Panc1 (cell line): ENCODE measurements around the gene ECI1. TPM values are rescaled to one million over a fixed set of nuclear protein-coding genes. Genes with fewer than 3 reads are reported as not detected.

Experiments used
- ATAC-seq: fragments of 200-7000 bp; cut with Tn5 transposase; 2 replicates; pipeline ENCODE4 v1.9.1; 2020; ENCODE audit warnings: mild to moderate bottlenecking, moderate library complexity
- BruUV-seq: library from RNA; stranded (reverse); fragments of 400-500 nt; replicated peaks from 2 replicates; lab custom pipeline; 2021; lab: Mats Ljungman, UMichigan
- CTCF ChIA-PET: fragments of 300-600 bp; sonication (Branson Sonifier 250); formaldehyde crosslinking; loops from one replicate; lab custom pipeline; 2022; ENCODE audit warnings: antibody characterized with exemption; lab: Charles Lee
- POLR2A ChIA-PET: fragments of 300-600 bp; sonication (Branson Sonifier 250); formaldehyde crosslinking; loops from one replicate; lab custom pipeline; 2022; ENCODE audit warnings: antibody characterized with exemption; lab: Charles Lee
- DNase-seq: peaks from one replicate; pipeline ENCODE4 v3.0.0-alpha.2; 2010; ENCODE audit warnings: low read depth, low spot score
- H3K27ac ChIP-seq: 2 replicates; pipeline ENCODE4 v1.5.1; 2011; ENCODE audit warnings: mild to moderate bottlenecking, low read length, inconsistent platforms
- H3K27me3 ChIP-seq: fragments of 200-500 bp; sonication (Bioruptor generic); 2 replicates; pipeline ENCODE4 v1.6.0; 2014; ENCODE audit warnings: low read length, inconsistent platforms; ENCODE audit not compliant: control insufficient read depth, insufficient read depth
- H3K36me3 ChIP-seq: fragments of 200-500 bp; sonication (Bioruptor generic); 2 replicates; pipeline ENCODE4 v1.5.1; 2014; ENCODE audit warnings: inconsistent platforms, mild to moderate bottlenecking, low read length, moderate library complexity; ENCODE audit not compliant: control insufficient read depth, insufficient read depth
- H3K4me1 ChIP-seq: 2 replicates; pipeline ENCODE4 v1.5.1; 2011; ENCODE audit warnings: inconsistent platforms, mild to moderate bottlenecking, low read length, moderate library complexity; ENCODE audit not compliant: control insufficient read depth, insufficient read depth
- H3K4me3 ChIP-seq, 2 experiments: 2 replicates each; pipeline ENCODE4 v1.5.1; 2011 to 2012; ENCODE audit warnings: low read depth in 2 of 2, low read length in 2 of 2, mild to moderate bottlenecking in 2 of 2, inconsistent platforms in 1 of 2, moderate library complexity in 1 of 2
- H3K9me3 ChIP-seq: fragments of 200-500 bp; sonication (Bioruptor generic); 2 replicates; pipeline ENCODE4 v1.5.1; 2014; ENCODE audit warnings: low read depth, mild to moderate bottlenecking, inconsistent platforms, low read length, moderate library complexity; ENCODE audit not compliant: control insufficient read depth, insufficient read depth
- POLR2AphosphoS5 ChIP-seq: IDR thresholded peaks from 2 replicates; pipeline ENCODE4 v1.6.1; 2012; ENCODE audit warnings: mild to moderate bottlenecking, low read depth, low read length, moderate library complexity
- SIN3A ChIP-seq: IDR thresholded peaks from 2 replicates; pipeline ENCODE4 v1.6.1; 2012; ENCODE audit warnings: low read depth, mild to moderate bottlenecking, low read length, moderate library complexity, borderline replicate concordance; ENCODE audit not compliant: insufficient read depth
- TCF7L2 ChIP-seq: IDR thresholded peaks from 2 replicates; pipeline ENCODE4 v1.6.1; 2011; ENCODE audit warnings: mild to moderate bottlenecking, low read depth, low read length, inconsistent platforms
- in situ Hi-C: cut with HindIII; loops from 2 replicates; pipeline ENCODE4 v1.10.0; 2016; ENCODE audit warnings: low sequenced_read_pairs, low pct_unique_long_range_greater_than_20kb
- intact Hi-C: fragments of 100-400 bp; cut with micrococcal nuclease; formaldehyde crosslinking; loops from one replicate; pipeline ENCODE4 v1.10.0; 2022; ENCODE audit not compliant: unreplicated experiment
- total RNA-seq: library from RNA; stranded (reverse); gene quantifications from one replicate; pipeline ENCODE4 v1.2.1, GENCODE V29; 2021; ENCODE audit not compliant: unreplicated experiment
- TF ChIP-seq, protein P1 (sequence below): fragments of 450-650 bp; IDR thresholded peaks from 2 replicates; pipeline ENCODE4 v1.5.1; 2017; ENCODE audit warnings: mild to moderate bottlenecking
- TF ChIP-seq, protein P2 (sequence below), 2 experiments: IDR thresholded peaks; 2 replicates each; pipeline ENCODE4 v1.6.1; 2011 to 2012; ENCODE audit warnings: low read depth in 2 of 2, control low read depth in 1 of 2, low read length in 1 of 2, mild to moderate bottlenecking in 1 of 2, moderate library complexity in 1 of 2; ENCODE audit not compliant: insufficient read depth in 1 of 2

Gene ECI1
- total RNA-seq, 1 experiment from 2014 or later: 117 TPM

DNA sequence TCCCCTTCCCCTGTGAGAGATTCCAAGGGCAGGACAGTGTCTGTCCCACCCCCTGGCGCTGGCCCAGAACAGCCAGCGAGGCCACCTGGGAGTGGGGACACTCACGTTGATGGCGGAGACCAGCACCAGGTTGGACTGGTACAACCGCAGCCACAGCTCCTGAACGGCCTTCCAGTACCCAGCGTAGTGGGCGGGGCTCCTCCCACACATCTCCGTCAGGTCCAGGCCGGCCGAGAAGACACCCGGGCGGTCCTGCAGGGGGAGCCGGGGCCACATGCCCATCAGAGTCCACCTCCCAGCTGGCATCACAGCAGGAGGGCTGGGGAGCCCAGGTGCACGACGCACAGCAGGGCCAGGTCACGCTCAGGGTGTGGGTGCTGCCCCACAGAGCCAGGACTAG, 7.1 kb downstream of the ECI1 start:
- CTCF ChIA-PET: no interaction called here
- TF ChIP-seq, protein P1, sequence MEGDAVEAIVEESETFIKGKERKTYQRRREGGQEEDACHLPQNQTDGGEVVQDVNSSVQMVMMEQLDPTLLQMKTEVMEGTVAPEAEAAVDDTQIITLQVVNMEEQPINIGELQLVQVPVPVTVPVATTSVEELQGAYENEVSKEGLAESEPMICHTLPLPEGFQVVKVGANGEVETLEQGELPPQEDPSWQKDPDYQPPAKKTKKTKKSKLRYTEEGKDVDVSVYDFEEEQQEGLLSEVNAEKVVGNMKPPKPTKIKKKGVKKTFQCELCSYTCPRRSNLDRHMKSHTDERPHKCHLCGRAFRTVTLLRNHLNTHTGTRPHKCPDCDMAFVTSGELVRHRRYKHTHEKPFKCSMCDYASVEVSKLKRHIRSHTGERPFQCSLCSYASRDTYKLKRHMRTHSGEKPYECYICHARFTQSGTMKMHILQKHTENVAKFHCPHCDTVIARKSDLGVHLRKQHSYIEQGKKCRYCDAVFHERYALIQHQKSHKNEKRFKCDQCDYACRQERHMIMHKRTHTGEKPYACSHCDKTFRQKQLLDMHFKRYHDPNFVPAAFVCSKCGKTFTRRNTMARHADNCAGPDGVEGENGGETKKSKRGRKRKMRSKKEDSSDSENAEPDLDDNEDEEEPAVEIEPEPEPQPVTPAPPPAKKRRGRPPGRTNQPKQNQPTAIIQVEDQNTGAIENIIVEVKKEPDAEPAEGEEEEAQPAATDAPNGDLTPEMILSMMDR: peak; percentile 51; the same call in 1 of the 2 replicates
- TF ChIP-seq, protein P2, sequence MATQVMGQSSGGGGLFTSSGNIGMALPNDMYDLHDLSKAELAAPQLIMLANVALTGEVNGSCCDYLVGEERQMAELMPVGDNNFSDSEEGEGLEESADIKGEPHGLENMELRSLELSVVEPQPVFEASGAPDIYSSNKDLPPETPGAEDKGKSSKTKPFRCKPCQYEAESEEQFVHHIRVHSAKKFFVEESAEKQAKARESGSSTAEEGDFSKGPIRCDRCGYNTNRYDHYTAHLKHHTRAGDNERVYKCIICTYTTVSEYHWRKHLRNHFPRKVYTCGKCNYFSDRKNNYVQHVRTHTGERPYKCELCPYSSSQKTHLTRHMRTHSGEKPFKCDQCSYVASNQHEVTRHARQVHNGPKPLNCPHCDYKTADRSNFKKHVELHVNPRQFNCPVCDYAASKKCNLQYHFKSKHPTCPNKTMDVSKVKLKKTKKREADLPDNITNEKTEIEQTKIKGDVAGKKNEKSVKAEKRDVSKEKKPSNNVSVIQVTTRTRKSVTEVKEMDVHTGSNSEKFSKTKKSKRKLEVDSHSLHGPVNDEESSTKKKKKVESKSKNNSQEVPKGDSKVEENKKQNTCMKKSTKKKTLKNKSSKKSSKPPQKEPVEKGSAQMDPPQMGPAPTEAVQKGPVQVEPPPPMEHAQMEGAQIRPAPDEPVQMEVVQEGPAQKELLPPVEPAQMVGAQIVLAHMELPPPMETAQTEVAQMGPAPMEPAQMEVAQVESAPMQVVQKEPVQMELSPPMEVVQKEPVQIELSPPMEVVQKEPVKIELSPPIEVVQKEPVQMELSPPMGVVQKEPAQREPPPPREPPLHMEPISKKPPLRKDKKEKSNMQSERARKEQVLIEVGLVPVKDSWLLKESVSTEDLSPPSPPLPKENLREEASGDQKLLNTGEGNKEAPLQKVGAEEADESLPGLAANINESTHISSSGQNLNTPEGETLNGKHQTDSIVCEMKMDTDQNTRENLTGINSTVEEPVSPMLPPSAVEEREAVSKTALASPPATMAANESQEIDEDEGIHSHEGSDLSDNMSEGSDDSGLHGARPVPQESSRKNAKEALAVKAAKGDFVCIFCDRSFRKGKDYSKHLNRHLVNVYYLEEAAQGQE (IDR thresholded peaks at IDR 0.05; ENCODE audit: insufficient read depth in 1 of 2, low read depth in 2 of 2, low read length in 1 of 2): no peak
- DNase-seq (no peak), ATAC-seq (peak; percentile 36)
- H3K27me3 ChIP-seq: no peaks in the 10 kb centered on the region
- intact Hi-C loops (no loop called here), in situ Hi-C loops (no loop called here)
- peaks cover 2% of the 10 kb centered on the region for H3K36me3 ChIP-seq
- BruUV-seq: no TSS peak
- H3K4me3 ChIP-seq: no peak overlapping the region
- no peak overlapping the region for H3K27ac ChIP-seq
- no peaks in the 10 kb centered on the region for H3K9me3 ChIP-seq
- POLR2A ChIA-PET: no interaction called here
- H3K4me1 ChIP-seq: peaks cover 2% of the 10 kb centered on the region; the same call in 1 of the 2 replicates

DNA sequence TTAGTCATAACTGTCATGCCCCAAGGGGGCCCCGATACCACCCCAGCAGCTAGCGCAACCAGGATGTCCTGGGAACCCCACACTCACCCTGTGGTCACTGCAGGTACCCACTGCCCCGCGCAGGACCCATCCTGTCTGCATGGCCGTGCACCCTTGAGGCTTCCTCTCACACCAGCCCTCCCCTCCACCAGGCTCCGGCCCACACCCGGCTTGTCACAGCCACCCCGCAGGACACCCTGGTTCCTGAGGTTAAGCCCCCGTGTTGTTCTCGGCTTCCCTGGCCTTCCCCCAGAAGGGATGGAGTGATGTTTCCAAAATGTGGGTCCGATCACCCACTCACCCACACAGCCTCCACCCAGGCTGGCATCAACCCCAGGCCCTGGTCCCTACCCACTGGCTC, 7.6 kb downstream of the ECI1 start:
- intact Hi-C loops: no loop called here
- no TSS peak for BruUV-seq
- ChIA-PET POLR2A (no interaction called here), CTCF (no interaction called here)
- Histone ChIP-seq H3K27me3 (no peaks in the 10 kb centered on the region), H3K36me3 (peaks cover 2% of the 10 kb centered on the region), H3K9me3 (no peaks in the 10 kb centered on the region), H3K4me1 (peaks cover 3% of the 10 kb centered on the region; the same call in 1 of the 2 replicates), H3K27ac (no peak overlapping the region), H3K4me3 (no peak overlapping the region)
- in situ Hi-C loops: no loop called here
- TF ChIP-seq, protein P2 (IDR thresholded peaks at IDR 0.05; ENCODE audit: insufficient read depth in 1 of 2, low read depth in 2 of 2, low read length in 1 of 2): no peak
- TF ChIP-seq, protein P1: no peak
- no peak for TF ChIP-seq TCF7L2
- TF ChIP-seq POLR2AphosphoS5: no peak
- TF ChIP-seq SIN3A: no peak
- no peak for DNase-seq
- no peak for ATAC-seq
